BLaER1 (cell line): Measurements from ENCODE around the gene MTHFSD.

Experiments used
- H3K27ac ChIP-seq: shearing (Covaris generic); formaldehyde crosslinking; 2 replicates; pipeline ENCODE4 v1.8.1; 2022
- H3K27me3 ChIP-seq: shearing (Covaris generic); formaldehyde crosslinking; 2 replicates; pipeline ENCODE4 v1.8.1; 2022
- H3K36me3 ChIP-seq: shearing (Covaris generic); formaldehyde crosslinking; 2 replicates; pipeline ENCODE4 v1.8.1; 2022
- H3K4me1 ChIP-seq: shearing (Covaris generic); formaldehyde crosslinking; 2 replicates; pipeline ENCODE4 v1.8.1; 2022
- H3K4me2 ChIP-seq: shearing (Covaris generic); formaldehyde crosslinking; 2 replicates; pipeline ENCODE4 v1.8.1; 2022
- H3K4me3 ChIP-seq: shearing (Covaris generic); formaldehyde crosslinking; 2 replicates; pipeline ENCODE4 v1.8.1; 2022
- H3K9ac ChIP-seq: shearing (Covaris generic); formaldehyde crosslinking; 2 replicates; pipeline ENCODE4 v1.8.1; 2022
- H3K9me3 ChIP-seq: shearing (Covaris generic); formaldehyde crosslinking; 2 replicates; pipeline ENCODE4 v1.8.1; 2022
- H4K20me1 ChIP-seq: shearing (Covaris generic); formaldehyde crosslinking; 2 replicates; pipeline ENCODE4 v1.8.1; 2022
- Cebpa-rat ChIP-seq: shearing (Covaris generic); IDR thresholded peaks from 2 replicates; pipeline ENCODE4 v1.8.1; 2022

The MTHFSD gene

GRCh38 chr16:86584071-86584685 is 29.1 kb upstream of the MTHFSD start:
- TF ChIP-seq Cebpa-rat = no peak
- Histone ChIP-seq H3K36me3 (no peaks in the 10 kb centered on the region), H3K9me3 (peaks cover under 1% of the 10 kb centered on the region; the same call in 1 of the 2 replicates), H3K4me1 (peaks cover 2% of the 10 kb centered on the region; the same call in 1 of the 2 replicates), H4K20me1 (no peaks in the 10 kb centered on the region), H3K4me2 (no peak overlapping the region), H3K27me3 (peaks cover 27% of the 10 kb centered on the region), H3K4me3 (no peak overlapping the region), H3K9ac (no peak overlapping the region), H3K27ac (no peak overlapping the region)

GRCh38 chr16:86581458-86581857 is 26.4 kb upstream of the MTHFSD start:
- no peak for TF ChIP-seq Cebpa-rat
- H3K27me3 ChIP-seq = peaks cover 54% of the 10 kb centered on the region
- peaks cover 8% of the 10 kb centered on the region; the same call in 1 of the 2 replicates for H3K9me3 ChIP-seq
- H3K4me3 ChIP-seq = no peak overlapping the region
- no peaks in the 10 kb centered on the region for H3K36me3 ChIP-seq
- H3K4me2 ChIP-seq = no peak overlapping the region
- H3K27ac ChIP-seq = no peak overlapping the region
- H4K20me1 ChIP-seq = no peaks in the 10 kb centered on the region
- H3K4me1 ChIP-seq = peaks cover 24% of the 10 kb centered on the region
- H3K9ac ChIP-seq = no peak overlapping the region

GRCh38 chr16:86580791-86581170 is 25.7 kb upstream of the MTHFSD start:
- Histone ChIP-seq H4K20me1 (no peaks in the 10 kb centered on the region), H3K9ac (no peak overlapping the region), H3K36me3 (no peaks in the 10 kb centered on the region), H3K4me2 (no peak overlapping the region), H3K27ac (no peak overlapping the region), H3K4me3 (no peak overlapping the region), H3K9me3 (peaks cover 8% of the 10 kb centered on the region; the same call in 1 of the 2 replicates), H3K27me3 (peaks cover 59% of the 10 kb centered on the region), H3K4me1 (peaks cover 26% of the 10 kb centered on the region)
- no peak for TF ChIP-seq Cebpa-rat

GRCh38 chr16:86580063-86580790 is 25.2 kb upstream of the MTHFSD start:
- no peak overlapping the region for H3K4me2 ChIP-seq
- no peaks in the 10 kb centered on the region for H3K36me3 ChIP-seq
- H3K4me3 ChIP-seq = no peak overlapping the region
- peaks cover 65% of the 10 kb centered on the region for H3K27me3 ChIP-seq
- H4K20me1 ChIP-seq = no peaks in the 10 kb centered on the region
- peaks cover 8% of the 10 kb centered on the region; the same call in 1 of the 2 replicates for H3K9me3 ChIP-seq
- no peak overlapping the region for H3K9ac ChIP-seq
- no peak for TF ChIP-seq Cebpa-rat
- no peak overlapping the region for H3K27ac ChIP-seq
- H3K4me1 ChIP-seq = peaks cover 26% of the 10 kb centered on the region

- H3K27me3 ChIP-seq = peaks cover 73% of the 10 kb centered on the region
- TF ChIP-seq Cebpa-rat = no peak
- H4K20me1 ChIP-seq = no peaks in the 10 kb centered on the region
- H3K27ac ChIP-seq = no peak overlapping the region
- no peak overlapping the region; the same call in 1 of the 2 replicates for H3K4me2 ChIP-seq
- H3K9ac ChIP-seq = no peak overlapping the region
- H3K4me3 ChIP-seq = no peak overlapping the region
- H3K9me3 ChIP-seq = peaks cover 8% of the 10 kb centered on the region; the same call in 1 of the 2 replicates
- peaks cover 26% of the 10 kb centered on the region for H3K4me1 ChIP-seq
- H3K36me3 ChIP-seq = no peaks in the 10 kb centered on the region
These were observed 24.4 kb upstream of the MTHFSD start for GRCh38 chr16:86579268-86580062.

GRCh38 chr16:86578611-86579267 is 23.7 kb upstream of the MTHFSD start:
- no peaks in the 10 kb centered on the region for H3K36me3 ChIP-seq
- H3K4me3 ChIP-seq = 0 out of 2 replicates have a peak overlapping the region, but pooled peaks have one; percentile 20
- peaks cover 79% of the 10 kb centered on the region for H3K27me3 ChIP-seq
- H3K4me1 ChIP-seq = peaks cover 26% of the 10 kb centered on the region
- H3K4me2 ChIP-seq = peak overlapping the region; percentile 22
- no peaks in the 10 kb centered on the region for H4K20me1 ChIP-seq
- peaks cover 8% of the 10 kb centered on the region; the same call in 1 of the 2 replicates for H3K9me3 ChIP-seq
- H3K9ac ChIP-seq = no peak overlapping the region
- no peak overlapping the region for H3K27ac ChIP-seq
- TF ChIP-seq Cebpa-rat = no peak

GRCh38 chr16:86578061-86578599 is 23.1 kb upstream of the MTHFSD start, which contains the start of gene FOXL1:
Gene FOXL1 (plus strand): TSS chr16:86578549. CDS start chr16:86578724, 175 bp downstream.
- peak within 1 kb of the TSS; percentile 73 for H3K4me2 ChIP-seq
- peaks cover 26% of the 10 kb centered on the region for H3K4me1 ChIP-seq
- 0 out of 2 replicates have a peak within 1 kb of the TSS, but pooled peaks have one; percentile 20 for H3K4me3 ChIP-seq
- H3K27ac ChIP-seq = no peak within 1 kb of the TSS
- peaks cover 8% of the 10 kb centered on the region; the same call in 1 of the 2 replicates for H3K9me3 ChIP-seq
- H3K36me3 ChIP-seq = no peaks in the 10 kb centered on the region
- no peaks in the 10 kb centered on the region for H4K20me1 ChIP-seq
- H3K27me3 ChIP-seq = peaks cover 79% of the 10 kb centered on the region
- no peak for TF ChIP-seq Cebpa-rat
- H3K9ac ChIP-seq = no peak within 1 kb of the TSS

GRCh38 chr16:86577314-86577971 is 22.4 kb upstream of the MTHFSD start:
- H3K9me3 ChIP-seq = peaks cover 8% of the 10 kb centered on the region; the same call in 1 of the 2 replicates
- H3K9ac ChIP-seq = no peak overlapping the region
- H3K4me3 ChIP-seq = no peak overlapping the region
- no peaks in the 10 kb centered on the region for H3K36me3 ChIP-seq
- TF ChIP-seq Cebpa-rat = no peak
- no peak overlapping the region for H3K27ac ChIP-seq
- peaks cover 82% of the 10 kb centered on the region for H3K27me3 ChIP-seq
- peaks cover 26% of the 10 kb centered on the region for H3K4me1 ChIP-seq
- H4K20me1 ChIP-seq = no peaks in the 10 kb centered on the region
- H3K4me2 ChIP-seq = peak overlapping the region; percentile 73; the same call in 1 of the 2 replicates
